Measurements from ENCODE around the gene ZSCAN29.

GRCh38 chr15:43361313-43361903 lies 9.4 kb downstream of the ZSCAN29 start:
- TF ChIP-seq POLR2A (IDR thresholded peaks at IDR 0.05; ENCODE audit: low read length) (no peak), GATA1 (IDR thresholded peaks at IDR 0.05; ENCODE audit: low read depth, low read length) (no peak)
